Epithelial cell of esophagus (primary cell): ENCODE measurements around the gene TCF7L2.

ENCODE experiments used
- DNase-seq: peaks from one replicate; pipeline ENCODE4 v3.0.0; 2010; ENCODE audit warnings: low read depth
- H3K4me3 ChIP-seq: 2 replicates; pipeline ENCODE4 v1.5.1; 2011; ENCODE audit warnings: mild to moderate bottlenecking, low read length, control low read depth
- TF ChIP-seq, protein P1 (sequence below): IDR thresholded peaks from 2 replicates; pipeline ENCODE4 v1.5.1; 2011; ENCODE audit warnings: low read depth, mild to moderate bottlenecking, low read length, control low read depth, inconsistent platforms; ENCODE audit not compliant: insufficient read depth; ENCODE audit errors: missing control alignments

The TCF7L2 gene

GRCh38 chr10:112964482-112964881 lies 14.4 kb downstream of the TCF7L2 start:
- H3K4me3 ChIP-seq: no peak overlapping the region
- TF ChIP-seq, protein P1, sequence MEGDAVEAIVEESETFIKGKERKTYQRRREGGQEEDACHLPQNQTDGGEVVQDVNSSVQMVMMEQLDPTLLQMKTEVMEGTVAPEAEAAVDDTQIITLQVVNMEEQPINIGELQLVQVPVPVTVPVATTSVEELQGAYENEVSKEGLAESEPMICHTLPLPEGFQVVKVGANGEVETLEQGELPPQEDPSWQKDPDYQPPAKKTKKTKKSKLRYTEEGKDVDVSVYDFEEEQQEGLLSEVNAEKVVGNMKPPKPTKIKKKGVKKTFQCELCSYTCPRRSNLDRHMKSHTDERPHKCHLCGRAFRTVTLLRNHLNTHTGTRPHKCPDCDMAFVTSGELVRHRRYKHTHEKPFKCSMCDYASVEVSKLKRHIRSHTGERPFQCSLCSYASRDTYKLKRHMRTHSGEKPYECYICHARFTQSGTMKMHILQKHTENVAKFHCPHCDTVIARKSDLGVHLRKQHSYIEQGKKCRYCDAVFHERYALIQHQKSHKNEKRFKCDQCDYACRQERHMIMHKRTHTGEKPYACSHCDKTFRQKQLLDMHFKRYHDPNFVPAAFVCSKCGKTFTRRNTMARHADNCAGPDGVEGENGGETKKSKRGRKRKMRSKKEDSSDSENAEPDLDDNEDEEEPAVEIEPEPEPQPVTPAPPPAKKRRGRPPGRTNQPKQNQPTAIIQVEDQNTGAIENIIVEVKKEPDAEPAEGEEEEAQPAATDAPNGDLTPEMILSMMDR: no peak
- DNase-seq: no peak

- DNase-seq: no peak
- H3K4me3 ChIP-seq: no peak overlapping the region
- TF ChIP-seq, protein P1: no peak
Observed at GRCh38 chr10:112966194-112966855, 16.3 kb downstream of the TCF7L2 start.

DNA sequence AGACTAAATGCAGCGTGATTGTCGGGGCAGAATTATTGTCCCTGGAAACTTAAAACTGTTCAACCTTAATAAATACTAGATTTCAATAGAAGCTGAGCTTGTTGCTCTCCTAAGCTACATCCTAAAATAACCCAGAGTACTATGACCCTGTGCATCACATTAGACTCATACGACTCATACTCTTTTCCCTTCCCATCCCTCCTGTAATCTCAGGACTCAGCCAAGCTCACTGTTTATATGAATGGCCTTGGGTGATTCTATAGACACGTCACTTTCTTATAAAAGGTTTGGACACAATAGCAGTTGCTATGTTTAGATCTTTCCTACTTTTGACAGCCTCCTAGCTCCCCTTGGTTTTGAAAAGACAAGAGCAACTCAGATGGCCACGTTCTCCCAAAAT lies 17.2 kb downstream of the TCF7L2 start:
- TF ChIP-seq, protein P1: no peak
- no peak overlapping the region for H3K4me3 ChIP-seq
- DNase-seq: peak; percentile 63

GRCh38 chr10:112969131-112969530 lies 19.1 kb downstream of the TCF7L2 start:
- no peak overlapping the region for H3K4me3 ChIP-seq
- DNase-seq: no peak
- TF ChIP-seq, protein P1: no peak

GRCh38 chr10:112969542-112969941 lies 19.5 kb downstream of the TCF7L2 start:
- DNase-seq: peak; percentile 51
- H3K4me3 ChIP-seq: no peak overlapping the region
- TF ChIP-seq, protein P1: no peak

GRCh38 chr10:112970021-112970420 lies 20.0 kb downstream of the TCF7L2 start:
- TF ChIP-seq, protein P1: no peak
- H3K4me3 ChIP-seq: no peak overlapping the region
- no peak for DNase-seq

DNA sequence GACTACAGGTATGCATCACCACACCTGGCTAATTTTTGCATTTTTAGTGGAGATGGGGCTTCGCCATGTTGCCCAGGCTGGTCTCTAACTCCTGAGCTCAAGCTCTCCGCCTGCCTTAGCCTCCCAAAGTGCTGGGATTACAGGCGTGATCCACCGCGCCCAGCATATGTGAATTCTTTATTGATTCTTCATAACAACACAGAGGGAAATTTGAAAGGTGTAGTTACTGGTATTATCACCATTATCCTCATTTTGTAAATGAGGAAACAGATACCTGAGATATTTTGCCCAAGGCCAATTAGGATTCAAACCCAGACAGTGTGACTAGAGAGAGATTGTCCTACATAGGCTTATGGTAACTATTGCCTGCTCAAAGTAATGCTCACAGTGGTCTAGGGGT lies 22.6 kb downstream of the TCF7L2 start:
- TF ChIP-seq, protein P1: no peak
- no peak overlapping the region for H3K4me3 ChIP-seq
- DNase-seq: no peak
